Measurements from ENCODE around the gene MYBPH. TPM values are rescaled to one million over a fixed set of nuclear protein-coding genes. Genes with fewer than 3 reads are reported as not detected.

Gene MYBPH
- total RNA-seq, 2 donors from 2014 or later: not detected

DNA sequence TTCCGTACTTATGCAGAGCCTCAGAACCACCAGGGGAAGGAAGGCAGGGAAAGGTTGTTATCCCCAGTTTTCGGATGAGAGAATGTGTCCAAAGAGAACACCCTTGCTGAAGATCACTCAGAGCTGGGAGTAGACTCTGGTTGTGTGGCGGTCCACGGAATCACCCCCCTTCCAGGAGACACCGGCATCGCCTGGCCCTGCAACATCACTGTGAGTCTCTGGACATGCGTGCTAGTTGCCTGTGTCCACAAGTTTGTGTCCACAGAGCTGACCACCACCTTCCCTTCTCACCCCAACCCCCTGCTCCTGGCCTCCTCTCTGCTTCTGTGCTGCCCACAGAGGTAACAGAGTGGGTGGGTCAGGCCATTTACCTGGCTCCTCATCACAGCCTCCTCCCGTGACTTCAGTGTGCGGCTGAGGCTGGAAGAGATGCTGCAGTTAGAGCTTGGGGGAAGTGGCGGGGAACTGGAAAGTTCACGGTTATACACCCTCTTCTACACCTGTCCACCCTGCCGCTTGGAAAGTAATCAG is 7.3 kb downstream of the MYBPH start:
- ATAC-seq (no peak), DNase-seq (no peak)
- no peak overlapping the region for H3K27ac ChIP-seq
- no peaks in the 10 kb centered on the region for H3K9me3 ChIP-seq
- peaks cover 20% of the 10 kb centered on the region for H3K4me1 ChIP-seq
- intact Hi-C loops (cut with DNase I): no loop called here
- TF ChIP-seq, protein P1, sequence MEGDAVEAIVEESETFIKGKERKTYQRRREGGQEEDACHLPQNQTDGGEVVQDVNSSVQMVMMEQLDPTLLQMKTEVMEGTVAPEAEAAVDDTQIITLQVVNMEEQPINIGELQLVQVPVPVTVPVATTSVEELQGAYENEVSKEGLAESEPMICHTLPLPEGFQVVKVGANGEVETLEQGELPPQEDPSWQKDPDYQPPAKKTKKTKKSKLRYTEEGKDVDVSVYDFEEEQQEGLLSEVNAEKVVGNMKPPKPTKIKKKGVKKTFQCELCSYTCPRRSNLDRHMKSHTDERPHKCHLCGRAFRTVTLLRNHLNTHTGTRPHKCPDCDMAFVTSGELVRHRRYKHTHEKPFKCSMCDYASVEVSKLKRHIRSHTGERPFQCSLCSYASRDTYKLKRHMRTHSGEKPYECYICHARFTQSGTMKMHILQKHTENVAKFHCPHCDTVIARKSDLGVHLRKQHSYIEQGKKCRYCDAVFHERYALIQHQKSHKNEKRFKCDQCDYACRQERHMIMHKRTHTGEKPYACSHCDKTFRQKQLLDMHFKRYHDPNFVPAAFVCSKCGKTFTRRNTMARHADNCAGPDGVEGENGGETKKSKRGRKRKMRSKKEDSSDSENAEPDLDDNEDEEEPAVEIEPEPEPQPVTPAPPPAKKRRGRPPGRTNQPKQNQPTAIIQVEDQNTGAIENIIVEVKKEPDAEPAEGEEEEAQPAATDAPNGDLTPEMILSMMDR (IDR thresholded peaks at IDR 0.05): no peak
- TF ChIP-seq POLR2A (IDR thresholded peaks at IDR 0.05): no peak
- H3K27me3 ChIP-seq: no peaks in the 10 kb centered on the region
- 90% methylated on average over 11 to 12 of the region's 12 CpGs for WGBS, 2 donors
- H3K36me3 ChIP-seq (replicated peaks in 1 of 2; ENCODE audit: insufficient read depth in 1 of 2, low read depth in 2 of 2): no peaks in the 10 kb centered on the region
- no peak overlapping the region for H3K4me3 ChIP-seq

DNA sequence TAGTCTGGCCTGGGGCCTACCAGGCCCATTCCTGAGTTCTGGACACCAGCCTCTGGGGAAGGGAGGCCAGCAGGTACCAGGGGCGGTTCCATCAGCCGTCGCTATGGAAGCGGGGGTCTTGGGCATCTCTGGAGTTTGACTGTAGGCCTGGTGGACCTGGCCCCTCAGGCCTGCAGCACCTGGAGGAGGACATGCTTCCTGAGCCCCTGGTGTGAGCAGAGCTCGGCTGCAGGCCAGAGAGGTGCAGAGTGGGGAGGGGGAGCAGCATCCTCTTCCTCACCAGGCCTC is 7.8 kb downstream of the MYBPH start:
- no peaks in the 10 kb centered on the region for H3K27me3 ChIP-seq
- H3K4me1 ChIP-seq: peaks cover 15% of the 10 kb centered on the region
- H3K4me3 ChIP-seq: no peak overlapping the region
- no peak overlapping the region for H3K27ac ChIP-seq
- no peaks in the 10 kb centered on the region for H3K36me3 ChIP-seq (replicated peaks in 1 of 2; ENCODE audit: insufficient read depth in 1 of 2, low read depth in 2 of 2)
- DNase-seq (no peak), ATAC-seq (no peak)
- no peak for TF ChIP-seq POLR2A (IDR thresholded peaks at IDR 0.05)
- TF ChIP-seq, protein P1 (IDR thresholded peaks at IDR 0.05): no peak
- no peaks in the 10 kb centered on the region for H3K9me3 ChIP-seq
- intact Hi-C loops (cut with DNase I): no loop called here
- 75 to 100% methylated on average over 1 to 5 of the region's 5 CpGs for WGBS, 2 donors

DNA sequence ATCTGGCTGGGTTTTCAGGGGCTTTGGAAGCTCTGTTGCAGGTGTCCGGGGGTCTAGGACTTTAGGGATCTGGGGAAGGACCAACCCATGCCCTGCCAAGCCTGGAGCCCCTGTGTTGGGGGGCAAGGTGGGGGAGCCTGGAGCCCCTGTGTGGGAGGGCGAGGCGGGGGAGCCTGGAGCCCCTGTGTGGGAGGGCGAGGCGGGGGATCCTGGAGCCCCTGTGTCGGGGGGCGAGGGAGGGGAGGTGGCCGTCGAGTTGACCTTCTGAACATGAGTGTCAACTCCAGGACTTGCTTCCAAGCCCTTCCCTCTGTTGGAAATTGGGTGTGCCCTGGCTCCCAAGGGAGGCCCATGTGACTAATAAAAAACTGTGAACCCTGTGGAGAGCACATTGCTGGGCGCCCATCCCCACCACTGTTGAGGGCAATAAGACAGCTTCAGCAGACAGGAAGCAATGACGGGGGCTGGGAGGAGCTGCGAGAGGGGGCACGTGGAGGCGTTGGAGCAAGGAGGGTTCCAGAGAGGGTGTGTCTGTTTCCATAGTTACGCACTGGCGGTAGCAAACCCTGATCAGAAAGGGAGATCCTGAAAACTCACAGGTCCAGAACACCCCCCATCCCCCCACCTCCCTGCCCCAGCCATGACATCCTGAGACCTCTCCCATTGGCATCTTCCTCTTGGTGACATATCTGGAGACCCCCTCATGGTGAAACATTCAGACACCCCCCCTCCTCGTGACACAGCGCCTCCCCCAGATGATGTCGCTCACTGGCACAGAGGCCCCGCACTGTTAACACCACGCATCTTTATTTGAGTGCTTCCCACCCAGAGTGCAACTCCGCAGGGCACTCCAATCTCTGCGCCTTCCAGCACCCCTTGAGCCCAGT is 8.4 kb downstream of the MYBPH start:
- H3K4me3 ChIP-seq: no peak overlapping the region
- WGBS, 2 donors: 82 to 84% methylated on average over 21 to 22 of the region's 23 CpGs
- H3K27me3 ChIP-seq: no peaks in the 10 kb centered on the region
- peaks cover 10% of the 10 kb centered on the region for H3K4me1 ChIP-seq
- intact Hi-C loops (cut with DNase I): no loop called here
- H3K27ac ChIP-seq: no peak overlapping the region
- TF ChIP-seq, protein P1 (IDR thresholded peaks at IDR 0.05): no peak
- TF ChIP-seq POLR2A (IDR thresholded peaks at IDR 0.05): no peak
- DNase-seq (no peak), ATAC-seq (no peak)
- no peaks in the 10 kb centered on the region for H3K9me3 ChIP-seq
- H3K36me3 ChIP-seq (replicated peaks in 1 of 2; ENCODE audit: insufficient read depth in 1 of 2, low read depth in 2 of 2): no peaks in the 10 kb centered on the region

DNA sequence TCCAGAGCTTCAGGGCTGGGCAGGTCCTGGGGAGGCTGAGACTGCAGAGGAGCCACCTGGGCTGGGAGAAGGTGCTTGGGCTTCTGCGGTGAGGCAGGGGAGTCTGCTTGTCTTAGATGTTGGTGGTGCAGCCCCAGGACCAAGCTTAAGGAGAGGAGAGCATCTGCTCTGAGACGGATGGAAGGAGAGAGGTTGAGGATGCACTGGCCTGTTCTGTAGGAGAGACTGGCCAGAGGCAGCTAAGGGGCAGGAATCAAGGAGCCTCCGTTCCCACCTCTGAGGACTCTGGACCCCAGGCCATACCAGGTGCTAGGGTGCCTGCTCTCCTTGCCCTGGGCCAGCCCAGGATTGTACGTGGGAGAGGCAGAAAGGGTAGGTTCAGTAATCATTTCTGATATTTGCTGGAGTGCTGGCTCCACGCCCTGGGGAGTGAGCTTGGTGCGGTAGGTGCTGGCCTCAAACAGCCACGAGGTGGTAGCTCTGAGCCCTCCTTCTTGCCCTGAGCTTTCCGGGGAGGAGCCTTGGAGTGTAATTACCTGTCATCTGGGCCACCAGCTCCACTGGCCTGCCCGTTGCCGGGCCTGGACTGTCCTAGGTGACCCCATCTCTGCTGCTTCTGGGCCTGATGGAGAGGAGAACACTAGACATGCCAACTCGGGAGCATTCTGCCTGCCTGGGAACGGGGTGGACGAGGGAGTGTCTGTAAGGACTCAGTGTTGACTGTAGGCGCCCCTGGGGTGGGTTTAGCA is 9.3 kb downstream of the MYBPH start:
- intact Hi-C loops (cut with DNase I): no loop called here
- Histone ChIP-seq H3K9me3 (no peaks in the 10 kb centered on the region), H3K27ac (no peak overlapping the region), H3K4me1 (peaks cover 10% of the 10 kb centered on the region), H3K27me3 (no peaks in the 10 kb centered on the region), H3K4me3 (no peak overlapping the region), H3K36me3 (replicated peaks in 1 of 2; ENCODE audit: insufficient read depth in 1 of 2, low read depth in 2 of 2) (no peaks in the 10 kb centered on the region)
- TF ChIP-seq POLR2A (IDR thresholded peaks at IDR 0.05): no peak
- TF ChIP-seq, protein P1 (IDR thresholded peaks at IDR 0.05): peak in 5 of 7 experiments; percentile 13 to 55 (median 48)
- ATAC-seq (peak; percentile 74), DNase-seq (peak; percentile 52 to 80 (median 74))
- 33 to 42% methylated on average over 2 to 14 of the region's 14 CpGs for WGBS, 2 donors
